ENCODE measurements around the gene SEPHS1.
"Not testable (repeated sequence)": the region's sequence is repeated elsewhere in the genome, so short reads cannot be mapped to it uniquely, and the experiment has no call there.

SEPHS1 gene

GRCh38 chr10:13356392-13356791 is 8.3 kb upstream of the SEPHS1 start:
- no peak for DNase-seq

GRCh38 chr10:13354783-13355182 is 6.7 kb upstream of the SEPHS1 start:
- DNase-seq, result no peak

GRCh38 chr10:13352519-13352918 is 4.4 kb upstream of the SEPHS1 start:
- no peak for DNase-seq

GRCh38 chr10:13351340-13351915 is 3.3 kb upstream of the SEPHS1 start:
- DNase-seq, result peak in 2 of 4 experiments; percentile 24 to 34

- no peak for DNase-seq
These were observed 1.6 kb upstream of the SEPHS1 start for GRCh38 chr10:13349463-13350274.

- DNase-seq, result peak; percentile 54 to 80 (median 64)
These were observed 465 bp downstream of the SEPHS1 start for GRCh38 chr10:13347500-13348156.

GRCh38 chr10:13347043-13347499 is 1.0 kb downstream of the SEPHS1 start:
- peak in 2 of 4 experiments; percentile 39 to 43 for DNase-seq

- DNase-seq, result no peak
These were observed 1.6 kb downstream of the SEPHS1 start for GRCh38 chr10:13346283-13347042.

- DNase-seq, result no peak
These were observed 7.3 kb downstream of the SEPHS1 start for GRCh38 chr10:13340626-13341376.

GRCh38 chr10:13340068-13340467 is 8.0 kb downstream of the SEPHS1 start:
- no peak for DNase-seq

GRCh38 chr10:13338390-13339110 is 9.5 kb downstream of the SEPHS1 start:
- no peak for DNase-seq

GRCh38 chr10:13337827-13338196 is 10.3 kb downstream of the SEPHS1 start:
- no peak for DNase-seq

- DNase-seq, result no peak
These were observed 10.8 kb downstream of the SEPHS1 start for GRCh38 chr10:13337128-13337826.

- DNase-seq, result no peak
These were observed 12.2 kb downstream of the SEPHS1 start for GRCh38 chr10:13335881-13336280.

GRCh38 chr10:13334556-13334955 is 13.5 kb downstream of the SEPHS1 start:
- DNase-seq, result no peak

- DNase-seq, result no peak
These were observed 16.4 kb downstream of the SEPHS1 start for GRCh38 chr10:13331646-13332045.

- DNase-seq, result not testable (repeated sequence)
These were observed 17.1 kb downstream of the SEPHS1 start for GRCh38 chr10:13330980-13331379.

GRCh38 chr10:13329565-13329964 is 18.5 kb downstream of the SEPHS1 start:
- no peak for DNase-seq

- DNase-seq, result no peak
These were observed 19.5 kb downstream of the SEPHS1 start for GRCh38 chr10:13328613-13329012.

- DNase-seq, result no peak
These were observed 20.0 kb downstream of the SEPHS1 start for GRCh38 chr10:13328126-13328525.

GRCh38 chr10:13327534-13327933 is 20.6 kb downstream of the SEPHS1 start:
- no peak for DNase-seq
